B cell (primary cell): ENCODE results near the gene USH1C.

Experiments
- EZH2 ChIP-seq: IDR thresholded peaks from 2 replicates; pipeline ENCODE4 v1.6.1; 2012; ENCODE audit warnings: borderline replicate concordance, low read depth, mild to moderate bottlenecking, moderate library complexity, low read length; ENCODE audit not compliant: insufficient read depth, poor library complexity, severe bottlenecking
- TF ChIP-seq, protein P1 (sequence below): fragments of 200-600 bp; IDR thresholded peaks from one replicate; pipeline ENCODE4 v1.8.0; 2022; ENCODE audit warnings: antibody characterized with exemption, mild to moderate bottlenecking

DNA sequence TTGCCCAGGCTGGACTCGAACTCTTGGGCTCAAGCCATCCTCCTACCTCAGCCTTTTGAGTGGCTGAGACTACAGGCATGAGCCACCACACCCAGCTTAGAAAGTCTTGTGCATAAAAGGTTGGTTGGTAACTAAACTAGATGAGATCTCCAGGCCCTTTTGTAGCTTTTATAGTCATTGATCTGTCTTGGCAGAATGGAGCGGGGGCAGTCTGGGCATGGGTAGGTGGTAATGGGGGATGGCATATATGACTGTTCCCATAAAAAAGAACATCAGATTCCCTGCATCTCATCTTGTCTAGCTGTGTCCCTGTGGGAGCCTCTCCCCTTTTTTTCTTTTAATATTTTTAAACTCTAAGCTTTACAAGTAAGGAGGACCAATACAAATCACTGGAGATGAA lies 97.7 kb downstream of the USH1C start:
- TF ChIP-seq, protein P1, sequence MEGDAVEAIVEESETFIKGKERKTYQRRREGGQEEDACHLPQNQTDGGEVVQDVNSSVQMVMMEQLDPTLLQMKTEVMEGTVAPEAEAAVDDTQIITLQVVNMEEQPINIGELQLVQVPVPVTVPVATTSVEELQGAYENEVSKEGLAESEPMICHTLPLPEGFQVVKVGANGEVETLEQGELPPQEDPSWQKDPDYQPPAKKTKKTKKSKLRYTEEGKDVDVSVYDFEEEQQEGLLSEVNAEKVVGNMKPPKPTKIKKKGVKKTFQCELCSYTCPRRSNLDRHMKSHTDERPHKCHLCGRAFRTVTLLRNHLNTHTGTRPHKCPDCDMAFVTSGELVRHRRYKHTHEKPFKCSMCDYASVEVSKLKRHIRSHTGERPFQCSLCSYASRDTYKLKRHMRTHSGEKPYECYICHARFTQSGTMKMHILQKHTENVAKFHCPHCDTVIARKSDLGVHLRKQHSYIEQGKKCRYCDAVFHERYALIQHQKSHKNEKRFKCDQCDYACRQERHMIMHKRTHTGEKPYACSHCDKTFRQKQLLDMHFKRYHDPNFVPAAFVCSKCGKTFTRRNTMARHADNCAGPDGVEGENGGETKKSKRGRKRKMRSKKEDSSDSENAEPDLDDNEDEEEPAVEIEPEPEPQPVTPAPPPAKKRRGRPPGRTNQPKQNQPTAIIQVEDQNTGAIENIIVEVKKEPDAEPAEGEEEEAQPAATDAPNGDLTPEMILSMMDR = no peak
- no peak for TF ChIP-seq EZH2
